ENCODE results near the gene RARRES2. TPM values are rescaled to one million over a fixed set of nuclear protein-coding genes. Genes with fewer than 3 reads are reported as not detected.

RARRES2 gene
- total RNA-seq, 1 donor from 2014 or later: 305 TPM

DNA sequence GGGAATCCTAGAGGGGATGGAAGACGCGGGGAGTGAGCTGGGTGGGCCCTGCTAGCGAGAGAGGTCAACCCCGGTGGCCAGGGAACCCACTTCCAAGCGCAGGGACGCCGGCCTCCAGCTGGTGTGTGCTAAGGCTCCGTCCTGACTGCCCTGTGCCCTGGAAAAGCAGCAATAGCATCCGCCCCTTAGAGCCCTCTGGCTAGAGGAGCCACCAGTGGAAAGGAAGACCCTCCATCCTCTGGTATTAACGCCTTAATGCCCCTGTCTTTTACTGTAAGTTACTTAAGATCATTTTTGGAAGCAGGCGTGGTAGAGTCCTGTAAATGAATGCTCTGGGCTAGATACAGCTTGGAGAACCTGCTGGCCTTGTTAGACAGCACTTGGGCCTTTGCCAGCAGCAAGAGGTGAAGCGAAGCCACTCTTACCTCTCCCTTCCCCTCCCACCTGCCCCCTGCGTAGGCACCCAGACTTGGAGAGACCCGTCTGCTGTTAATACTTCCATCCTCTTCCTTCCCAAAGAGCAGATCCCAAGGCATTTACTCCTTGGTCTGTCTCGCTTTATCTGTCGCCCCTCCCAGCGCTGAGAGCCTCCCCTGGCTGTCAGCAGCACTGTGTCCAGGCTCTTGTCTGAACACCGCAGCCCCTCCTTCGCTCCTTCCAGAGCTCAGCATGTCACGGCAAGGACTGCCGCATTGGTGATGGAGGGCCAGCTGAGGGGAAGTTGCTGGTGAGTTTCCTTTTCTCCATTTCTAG is 31.8 kb upstream of the RARRES2 start:
- intact Hi-C loops (cut with DNase I): no loop called here
- no peaks in the 10 kb centered on the region for H3K27me3 ChIP-seq
- peaks cover 0 to 22% of the 10 kb centered on the region in 2 donors for H3K36me3 ChIP-seq
- H3K4me3 ChIP-seq: no peak overlapping the region
- no peak for DNase-seq (ENCODE audit: extremely low spot score in 2 of 2)
- H3K4me1 ChIP-seq: peaks cover 45% of the 10 kb centered on the region
- no peak overlapping the region for H3K27ac ChIP-seq
- TF ChIP-seq POLR2A (IDR thresholded peaks at IDR 0.05) (no peak), POLR2AphosphoS5 (IDR thresholded peaks at IDR 0.05; ENCODE audit: insufficient read depth in 1 of 2, low read depth in 1 of 2) (no peak)
- TF ChIP-seq, protein P1, sequence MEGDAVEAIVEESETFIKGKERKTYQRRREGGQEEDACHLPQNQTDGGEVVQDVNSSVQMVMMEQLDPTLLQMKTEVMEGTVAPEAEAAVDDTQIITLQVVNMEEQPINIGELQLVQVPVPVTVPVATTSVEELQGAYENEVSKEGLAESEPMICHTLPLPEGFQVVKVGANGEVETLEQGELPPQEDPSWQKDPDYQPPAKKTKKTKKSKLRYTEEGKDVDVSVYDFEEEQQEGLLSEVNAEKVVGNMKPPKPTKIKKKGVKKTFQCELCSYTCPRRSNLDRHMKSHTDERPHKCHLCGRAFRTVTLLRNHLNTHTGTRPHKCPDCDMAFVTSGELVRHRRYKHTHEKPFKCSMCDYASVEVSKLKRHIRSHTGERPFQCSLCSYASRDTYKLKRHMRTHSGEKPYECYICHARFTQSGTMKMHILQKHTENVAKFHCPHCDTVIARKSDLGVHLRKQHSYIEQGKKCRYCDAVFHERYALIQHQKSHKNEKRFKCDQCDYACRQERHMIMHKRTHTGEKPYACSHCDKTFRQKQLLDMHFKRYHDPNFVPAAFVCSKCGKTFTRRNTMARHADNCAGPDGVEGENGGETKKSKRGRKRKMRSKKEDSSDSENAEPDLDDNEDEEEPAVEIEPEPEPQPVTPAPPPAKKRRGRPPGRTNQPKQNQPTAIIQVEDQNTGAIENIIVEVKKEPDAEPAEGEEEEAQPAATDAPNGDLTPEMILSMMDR (IDR thresholded peaks at IDR 0.05): no peak
- no peaks in the 10 kb centered on the region for H3K9me3 ChIP-seq

DNA sequence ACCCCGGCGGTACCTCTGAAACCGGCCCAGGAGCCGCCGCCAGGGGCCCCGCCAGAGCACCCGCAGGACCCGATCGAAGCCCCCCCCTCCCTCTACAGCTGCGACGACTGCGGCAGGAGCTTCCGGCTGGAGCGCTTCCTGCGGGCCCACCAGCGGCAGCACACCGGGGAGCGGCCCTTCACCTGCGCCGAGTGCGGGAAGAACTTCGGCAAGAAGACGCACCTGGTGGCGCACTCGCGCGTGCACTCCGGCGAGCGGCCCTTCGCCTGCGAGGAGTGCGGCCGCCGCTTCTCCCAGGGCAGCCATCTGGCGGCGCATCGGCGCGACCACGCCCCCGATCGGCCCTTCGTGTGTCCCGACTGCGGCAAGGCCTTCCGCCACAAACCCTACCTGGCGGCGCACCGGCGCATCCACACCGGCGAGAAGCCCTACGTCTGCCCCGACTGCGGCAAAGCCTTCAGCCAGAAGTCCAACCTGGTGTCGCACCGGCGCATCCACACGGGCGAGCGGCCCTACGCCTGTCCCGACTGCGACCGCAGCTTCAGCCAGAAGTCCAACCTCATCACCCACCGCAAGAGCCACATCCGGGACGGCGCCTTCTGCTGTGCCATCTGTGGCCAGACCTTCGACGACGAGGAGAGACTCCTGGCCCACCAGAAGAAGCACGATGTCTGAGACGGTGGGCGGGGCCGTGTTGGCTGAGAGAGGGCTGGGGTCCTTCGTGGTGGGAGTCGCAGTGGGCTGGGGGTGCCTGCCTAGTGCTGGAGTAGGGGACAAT is 31.0 kb upstream of the RARRES2 start:
- no peak for DNase-seq (ENCODE audit: extremely low spot score in 2 of 2)
- peaks cover 0 to 22% of the 10 kb centered on the region in 2 donors for H3K36me3 ChIP-seq
- no peaks in the 10 kb centered on the region for H3K27me3 ChIP-seq
- H3K4me3 ChIP-seq: no peak overlapping the region
- no peak overlapping the region for H3K27ac ChIP-seq
- no peaks in the 10 kb centered on the region for H3K9me3 ChIP-seq
- TF ChIP-seq POLR2A (IDR thresholded peaks at IDR 0.05): no peak
- no peak for TF ChIP-seq POLR2AphosphoS5 (IDR thresholded peaks at IDR 0.05; ENCODE audit: insufficient read depth in 1 of 2, low read depth in 1 of 2)
- TF ChIP-seq, protein P1 (IDR thresholded peaks at IDR 0.05): no peak
- intact Hi-C loops (cut with DNase I): no loop called here
- peaks cover 52% of the 10 kb centered on the region for H3K4me1 ChIP-seq

DNA sequence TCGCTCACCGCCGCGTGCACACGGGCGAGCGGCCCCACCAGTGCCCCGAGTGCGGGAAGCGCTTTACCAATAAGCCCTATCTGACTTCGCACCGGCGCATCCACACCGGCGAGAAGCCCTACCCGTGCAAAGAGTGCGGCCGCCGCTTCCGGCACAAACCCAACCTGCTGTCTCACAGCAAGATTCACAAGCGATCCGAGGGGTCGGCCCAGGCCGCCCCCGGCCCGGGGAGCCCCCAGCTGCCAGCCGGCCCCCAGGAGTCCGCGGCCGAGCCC is 30.5 kb upstream of the RARRES2 start:
- Histone ChIP-seq H3K9me3 (no peaks in the 10 kb centered on the region), H3K4me3 (no peak overlapping the region), H3K27me3 (no peaks in the 10 kb centered on the region), H3K4me1 (peaks cover 54% of the 10 kb centered on the region), H3K36me3 (peaks cover 0 to 22% of the 10 kb centered on the region in 2 donors), H3K27ac (no peak overlapping the region)
- TF ChIP-seq POLR2A (IDR thresholded peaks at IDR 0.05): no peak
- TF ChIP-seq, protein P1 (IDR thresholded peaks at IDR 0.05): no peak
- no peak for TF ChIP-seq POLR2AphosphoS5 (IDR thresholded peaks at IDR 0.05; ENCODE audit: insufficient read depth in 1 of 2, low read depth in 1 of 2)
- no peak for DNase-seq (ENCODE audit: extremely low spot score in 2 of 2)
- intact Hi-C loops (cut with DNase I): no loop called here

DNA sequence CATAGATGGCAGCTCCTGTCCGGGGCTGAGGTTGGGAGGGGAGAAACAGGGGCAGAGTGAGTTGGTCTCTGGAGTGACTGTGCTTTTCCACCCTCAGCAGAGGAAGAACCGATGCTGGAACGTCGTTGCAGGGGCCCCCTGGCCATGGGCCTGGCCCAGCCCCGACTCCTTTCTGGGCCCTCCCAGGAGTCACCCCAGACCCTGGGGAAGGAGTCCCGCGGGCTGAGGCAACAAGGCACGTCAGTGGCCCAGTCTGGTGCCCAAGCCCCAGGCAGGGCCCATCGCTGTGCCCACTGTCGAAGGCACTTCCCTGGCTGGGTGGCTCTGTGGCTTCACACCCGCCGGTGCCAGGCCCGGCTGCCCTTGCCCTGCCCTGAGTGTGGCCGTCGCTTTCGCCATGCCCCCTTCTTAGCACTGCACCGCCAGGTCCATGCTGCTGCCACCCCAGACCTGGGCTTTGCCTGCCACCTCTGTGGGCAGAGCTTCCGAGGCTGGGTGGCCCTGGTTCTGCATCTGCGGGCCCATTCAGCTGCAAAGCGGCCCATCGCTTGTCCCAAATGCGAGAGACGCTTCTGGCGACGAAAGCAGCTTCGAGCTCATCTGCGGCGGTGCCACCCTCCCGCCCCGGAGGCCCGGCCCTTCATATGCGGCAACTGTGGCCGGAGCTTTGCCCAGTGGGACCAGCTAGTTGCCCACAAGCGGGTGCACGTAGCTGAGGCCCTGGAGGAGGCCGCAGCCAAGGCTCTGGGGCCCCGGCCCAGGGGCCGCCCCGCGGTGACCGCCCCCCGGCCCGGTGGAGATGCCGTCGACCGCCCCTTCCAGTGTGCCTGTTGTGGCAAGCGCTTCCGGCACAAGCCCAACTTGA is 29.9 kb upstream of the RARRES2 start:
- DNase-seq (ENCODE audit: extremely low spot score in 2 of 2): no peak
- no peak overlapping the region for H3K4me3 ChIP-seq
- H3K36me3 ChIP-seq: peaks cover 0 to 22% of the 10 kb centered on the region in 2 donors
- no peaks in the 10 kb centered on the region for H3K27me3 ChIP-seq
- intact Hi-C loops (cut with DNase I): no loop called here
- no peak overlapping the region for H3K27ac ChIP-seq
- peaks cover 54% of the 10 kb centered on the region for H3K4me1 ChIP-seq
- TF ChIP-seq POLR2A (IDR thresholded peaks at IDR 0.05) (no peak), POLR2AphosphoS5 (IDR thresholded peaks at IDR 0.05; ENCODE audit: insufficient read depth in 1 of 2, low read depth in 1 of 2) (no peak)
- TF ChIP-seq, protein P1 (IDR thresholded peaks at IDR 0.05): no peak
- H3K9me3 ChIP-seq: no peaks in the 10 kb centered on the region

All from vagina (tissue), 2 donors.